ENCODE measurements around the gene SCML1. TPM values are rescaled to one million over a fixed set of nuclear protein-coding genes. Genes with fewer than 3 reads are reported as not detected.

SCML1 gene
- total and polyA plus RNA-seq, 12 donors: 4.9 to 35.8 (median 6.3) TPM

DNA sequence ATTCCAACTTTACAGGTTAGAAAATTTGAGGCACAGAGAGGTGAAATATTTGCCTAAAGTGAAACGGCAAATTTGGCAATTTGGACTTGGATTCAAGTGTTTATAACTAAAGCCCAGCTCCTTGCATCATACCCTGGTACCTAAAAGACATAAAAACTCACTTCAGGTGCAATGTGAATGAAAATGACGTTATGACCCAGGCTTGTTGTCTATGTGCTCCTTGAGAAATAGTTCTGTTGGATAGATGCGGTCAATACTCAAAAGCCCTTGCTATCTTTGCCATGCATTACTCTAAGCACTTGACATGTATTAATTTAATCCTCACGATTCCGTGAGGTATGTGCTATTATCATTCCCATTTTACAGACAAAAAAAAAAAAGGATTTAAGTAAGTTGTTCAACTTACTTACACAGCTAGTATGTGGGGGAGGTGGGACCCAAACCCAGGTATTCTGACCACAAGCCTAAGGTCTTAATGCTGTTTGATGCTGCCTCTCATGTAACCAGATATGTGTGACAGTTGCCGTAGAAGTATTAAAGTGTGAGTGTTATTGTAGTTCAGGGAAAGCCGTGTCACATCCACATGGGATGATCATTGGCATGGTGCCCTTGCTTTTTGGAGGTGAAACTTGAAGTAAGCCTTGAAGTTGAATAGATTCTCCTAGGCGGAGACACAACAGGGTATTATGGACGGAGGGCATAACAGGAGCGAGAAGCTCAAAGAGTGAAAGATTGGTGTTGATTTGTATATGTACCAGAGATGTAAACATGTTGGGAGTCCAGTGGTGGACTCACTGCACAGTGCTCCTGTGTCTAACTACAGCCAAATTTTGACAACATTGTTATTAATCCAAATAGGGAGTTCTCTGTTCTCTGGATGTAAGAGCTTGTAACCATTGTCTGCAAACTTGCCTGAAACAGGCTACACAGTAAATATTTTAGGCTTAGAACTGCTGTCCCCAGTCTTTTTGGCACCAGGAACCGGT lies 3.1 kb downstream of the SCML1 start:
- DNase-seq: no peak
- H3K27ac ChIP-seq: no peak overlapping the region
- no peak overlapping the region for H3K4me3 ChIP-seq
- 82 to 84% methylated on average over 11 of the region's 11 CpGs for WGBS, 2 donors
- ATAC-seq: no peak
- intact Hi-C loops (cut with DNase I): no loop called here
- H3K36me3 ChIP-seq: no peaks in the 10 kb centered on the region
- H3K9me3 ChIP-seq: no peaks in the 10 kb centered on the region
- peaks cover 0 to 19% (median 7%) of the 10 kb centered on the region in 9 donors for H3K4me1 ChIP-seq
- H3K27me3 ChIP-seq: peaks cover 0 to 62% (median 0%) of the 10 kb centered on the region in 7 donors
- TF ChIP-seq, protein P1, sequence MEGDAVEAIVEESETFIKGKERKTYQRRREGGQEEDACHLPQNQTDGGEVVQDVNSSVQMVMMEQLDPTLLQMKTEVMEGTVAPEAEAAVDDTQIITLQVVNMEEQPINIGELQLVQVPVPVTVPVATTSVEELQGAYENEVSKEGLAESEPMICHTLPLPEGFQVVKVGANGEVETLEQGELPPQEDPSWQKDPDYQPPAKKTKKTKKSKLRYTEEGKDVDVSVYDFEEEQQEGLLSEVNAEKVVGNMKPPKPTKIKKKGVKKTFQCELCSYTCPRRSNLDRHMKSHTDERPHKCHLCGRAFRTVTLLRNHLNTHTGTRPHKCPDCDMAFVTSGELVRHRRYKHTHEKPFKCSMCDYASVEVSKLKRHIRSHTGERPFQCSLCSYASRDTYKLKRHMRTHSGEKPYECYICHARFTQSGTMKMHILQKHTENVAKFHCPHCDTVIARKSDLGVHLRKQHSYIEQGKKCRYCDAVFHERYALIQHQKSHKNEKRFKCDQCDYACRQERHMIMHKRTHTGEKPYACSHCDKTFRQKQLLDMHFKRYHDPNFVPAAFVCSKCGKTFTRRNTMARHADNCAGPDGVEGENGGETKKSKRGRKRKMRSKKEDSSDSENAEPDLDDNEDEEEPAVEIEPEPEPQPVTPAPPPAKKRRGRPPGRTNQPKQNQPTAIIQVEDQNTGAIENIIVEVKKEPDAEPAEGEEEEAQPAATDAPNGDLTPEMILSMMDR (IDR thresholded peaks at IDR 0.05): no peak

DNA sequence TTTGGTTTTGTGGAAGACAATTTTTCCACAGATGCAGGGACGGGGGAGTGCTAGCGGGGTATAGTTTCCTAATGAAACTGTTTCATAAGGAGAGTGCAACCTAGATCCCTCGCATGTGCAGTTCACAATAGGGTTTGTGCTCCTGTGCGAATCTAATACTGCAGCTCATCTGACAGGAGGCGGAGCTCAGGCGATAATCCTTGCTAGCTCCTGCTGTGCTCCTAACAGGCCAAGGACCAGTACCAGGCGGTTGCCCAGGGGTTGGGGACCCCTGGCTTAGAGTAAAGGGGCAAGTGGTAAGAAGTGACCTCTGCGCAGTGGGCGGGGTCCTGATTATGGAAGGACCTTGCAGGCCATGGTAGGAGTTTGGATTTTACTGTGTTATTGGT lies 3.8 kb downstream of the SCML1 start:
- Histone ChIP-seq H3K4me1 (peaks cover 0 to 19% (median 7%) of the 10 kb centered on the region in 9 donors), H3K36me3 (no peaks in the 10 kb centered on the region), H3K27ac (no peak overlapping the region), H3K27me3 (peaks cover 0 to 56% (median 0%) of the 10 kb centered on the region in 7 donors), H3K9me3 (no peaks in the 10 kb centered on the region), H3K4me3 (no peak overlapping the region)
- ATAC-seq (no peak), DNase-seq (no peak)
- TF ChIP-seq, protein P1 (IDR thresholded peaks at IDR 0.05): no peak
- WGBS, 2 donors: 72 to 88% methylated on average over 9 of the region's 9 CpGs
- intact Hi-C loops (cut with DNase I): no loop called here

DNA sequence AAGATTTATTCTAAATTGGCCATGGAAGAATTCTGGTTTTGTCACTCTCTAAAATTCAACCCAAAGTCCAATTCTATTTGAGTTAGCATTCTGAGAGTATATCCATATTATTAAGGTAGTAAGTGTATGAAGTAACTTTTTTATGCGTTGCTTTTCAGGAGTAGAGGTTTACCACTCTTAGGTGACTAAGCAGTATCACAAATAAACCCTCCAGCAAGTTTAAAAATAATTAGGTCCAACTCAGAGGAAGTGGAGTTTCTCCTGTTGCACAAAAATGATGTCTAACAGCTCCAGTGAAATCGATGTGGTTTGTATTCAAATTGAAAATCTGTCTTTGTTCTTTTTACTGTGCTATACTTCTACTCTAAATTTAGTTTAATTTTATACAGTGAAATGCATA lies 6.6 kb downstream of the SCML1 start:
- intact Hi-C loops (cut with DNase I): no loop called here
- ATAC-seq (no peak), DNase-seq (no peak)
- H3K4me3 ChIP-seq: no peak overlapping the region
- WGBS, 2 donors: 54 to 66% methylated on average over 2 of the region's 2 CpGs
- peaks cover 0 to 14% (median 4%) of the 10 kb centered on the region in 9 donors for H3K4me1 ChIP-seq
- TF ChIP-seq, protein P1 (IDR thresholded peaks at IDR 0.05): no peak
- H3K9me3 ChIP-seq: no peaks in the 10 kb centered on the region
- peaks cover 0 to 48% (median 0%) of the 10 kb centered on the region in 7 donors for H3K27me3 ChIP-seq
- no peak overlapping the region for H3K27ac ChIP-seq
- no peaks in the 10 kb centered on the region for H3K36me3 ChIP-seq

DNA sequence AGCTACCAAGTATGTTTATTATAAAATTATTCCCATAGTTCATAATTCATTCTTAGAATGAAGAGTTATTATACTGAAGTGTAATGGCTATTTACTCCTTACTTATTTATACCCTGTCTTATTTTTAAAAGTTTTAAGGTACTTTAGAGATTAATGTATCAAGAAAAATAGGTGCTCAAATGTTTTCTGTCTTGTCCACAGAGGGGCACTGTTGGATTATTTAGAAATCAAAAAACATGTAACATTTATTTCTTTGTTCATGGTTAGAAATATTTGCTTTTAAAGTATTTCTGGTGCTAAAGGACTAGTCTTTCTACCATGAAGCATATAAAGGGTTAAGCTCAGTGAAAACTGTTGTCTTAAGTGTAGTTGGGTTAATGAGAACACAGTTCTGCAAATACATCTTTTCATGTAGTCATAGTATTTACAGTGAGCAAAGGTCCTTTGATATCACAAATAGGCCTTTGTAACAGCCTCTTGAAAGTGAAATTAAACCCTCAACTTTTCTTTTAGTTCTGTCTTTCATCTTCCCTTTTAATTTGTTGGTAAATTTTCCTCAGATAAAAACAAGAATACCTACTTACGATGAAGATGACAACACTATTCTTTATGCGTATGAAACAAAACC lies 7.7 kb downstream of the SCML1 start:
- intact Hi-C loops (cut with DNase I): no loop called here
- Histone ChIP-seq H3K27me3 (peaks cover 0 to 37% (median 0%) of the 10 kb centered on the region in 7 donors), H3K4me1 (peaks cover 0 to 11% (median 0%) of the 10 kb centered on the region in 9 donors), H3K27ac (no peak overlapping the region), H3K4me3 (no peak overlapping the region), H3K9me3 (no peaks in the 10 kb centered on the region), H3K36me3 (peaks cover 0 to 10% (median 0%) of the 10 kb centered on the region in 9 donors)
- TF ChIP-seq, protein P1 (IDR thresholded peaks at IDR 0.05): peak in 6 of 9 donors; percentile 32 to 53 (median 39)
- ATAC-seq (no peak), DNase-seq (no peak)
- WGBS, 2 donors: 80 to 89% methylated on average over 2 of the region's 2 CpGs

Data from heart right ventricle (tissue), 16 donors.